ENCODE measurements around the gene OOSP3.

GRCh38 chr11:59833602-59834001 lies 45.0 kb upstream of the OOSP3 start:
- TF ChIP-seq CTCF (IDR thresholded peaks at IDR 0.05) (no peak), EZH2 (IDR thresholded peaks at IDR 0.05; ENCODE audit: borderline replicate concordance, insufficient read depth, low read depth, low read length, poor library complexity, severe bottlenecking) (no peak)

Data from B cell (primary cell).